Measurements from ENCODE around the gene ZNF70.

DNA sequence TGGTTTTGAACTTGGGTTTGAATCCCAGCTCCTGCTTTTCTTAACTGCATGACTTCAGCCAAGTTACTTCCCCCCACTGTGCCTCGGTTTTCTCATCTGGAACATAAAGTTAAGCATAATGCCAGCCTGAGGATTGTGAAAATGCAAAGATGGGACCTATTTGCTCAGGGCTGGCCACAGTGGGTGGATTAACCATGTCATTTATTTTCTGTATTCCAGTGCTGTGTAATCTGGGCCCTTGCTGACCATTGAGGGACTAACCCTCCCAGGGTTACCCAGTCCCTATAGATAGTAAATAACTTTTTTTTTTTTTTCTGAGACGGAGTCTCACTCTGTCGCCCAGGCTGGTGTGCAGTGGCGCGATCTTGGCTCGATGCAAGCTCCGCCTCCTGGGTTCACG, 4.8 kb upstream of the ZNF70 start:
- TF ChIP-seq, protein P1, sequence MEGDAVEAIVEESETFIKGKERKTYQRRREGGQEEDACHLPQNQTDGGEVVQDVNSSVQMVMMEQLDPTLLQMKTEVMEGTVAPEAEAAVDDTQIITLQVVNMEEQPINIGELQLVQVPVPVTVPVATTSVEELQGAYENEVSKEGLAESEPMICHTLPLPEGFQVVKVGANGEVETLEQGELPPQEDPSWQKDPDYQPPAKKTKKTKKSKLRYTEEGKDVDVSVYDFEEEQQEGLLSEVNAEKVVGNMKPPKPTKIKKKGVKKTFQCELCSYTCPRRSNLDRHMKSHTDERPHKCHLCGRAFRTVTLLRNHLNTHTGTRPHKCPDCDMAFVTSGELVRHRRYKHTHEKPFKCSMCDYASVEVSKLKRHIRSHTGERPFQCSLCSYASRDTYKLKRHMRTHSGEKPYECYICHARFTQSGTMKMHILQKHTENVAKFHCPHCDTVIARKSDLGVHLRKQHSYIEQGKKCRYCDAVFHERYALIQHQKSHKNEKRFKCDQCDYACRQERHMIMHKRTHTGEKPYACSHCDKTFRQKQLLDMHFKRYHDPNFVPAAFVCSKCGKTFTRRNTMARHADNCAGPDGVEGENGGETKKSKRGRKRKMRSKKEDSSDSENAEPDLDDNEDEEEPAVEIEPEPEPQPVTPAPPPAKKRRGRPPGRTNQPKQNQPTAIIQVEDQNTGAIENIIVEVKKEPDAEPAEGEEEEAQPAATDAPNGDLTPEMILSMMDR (IDR thresholded peaks at IDR 0.05): no peak
- TF ChIP-seq POLR2A (IDR thresholded peaks at IDR 0.05): no peak
